ENCODE measurements around the gene SGCD. TPM values are rescaled to one million over a fixed set of nuclear protein-coding genes. Genes with fewer than 3 reads are reported as not detected.

SGCD gene
- polyA plus RNA-seq, 1 donor (not counting 4 experiments of a cell fraction or from before 2014, with no cell fraction given), result not detected

GRCh38 chr5:156409834-156410233 is 82.9 kb downstream of the SGCD start:
- TF ChIP-seq CTCF (optimal IDR thresholded peaks at IDR 0.05 in 1 of 3, IDR thresholded peaks at IDR 0.05 in 1 of 3, conservative IDR thresholded peaks at IDR 0.05 in 1 of 3; ENCODE audit: extremely low read depth in 1 of 3, insufficient read depth in 2 of 3, low read length in 3 of 3), result no peak
- no peak for TF ChIP-seq EZH2 (IDR thresholded peaks at IDR 0.05; ENCODE audit: low read length)
- Histone ChIP-seq H3K9ac (ENCODE audit: control insufficient read depth, extremely low read depth, insufficient read depth, low read length) (no peak overlapping the region), H3K9me3 (ENCODE audit: control insufficient read depth, low read depth, low read length) (no peaks in the 10 kb centered on the region), H3K4me1 (ENCODE audit: control insufficient read depth, extremely low read depth, insufficient read depth, low read length) (no peaks in the 10 kb centered on the region), H3K4me2 (ENCODE audit: control insufficient read depth, extremely low read depth, insufficient read depth, low read depth, low read length) (no peak overlapping the region), H3K27ac (ENCODE audit: control insufficient read depth, insufficient read depth, low read length) (no peak overlapping the region), H3K27me3 (ENCODE audit: control insufficient read depth, extremely low read depth, insufficient read depth, low read length) (no peaks in the 10 kb centered on the region), H2AFZ (ENCODE audit: control insufficient read depth, low read length) (no peak overlapping the region), H3K9me1 (ENCODE audit: control insufficient read depth, extremely low read depth, insufficient read depth, low read length) (no peaks in the 10 kb centered on the region), H4K20me1 (ENCODE audit: control insufficient read depth, extremely low read depth, insufficient read depth, low read length) (no peaks in the 10 kb centered on the region), H3K4me3 (ENCODE audit: control insufficient read depth in 2 of 3, extremely low read depth in 1 of 3, insufficient read depth in 2 of 3, low read depth in 1 of 3, low read length in 3 of 3) (no peak overlapping the region), H3K36me3 (ENCODE audit: control insufficient read depth in 2 of 2, extremely low read depth in 1 of 2, insufficient read depth in 2 of 2, low read length in 2 of 2) (no peaks in the 10 kb centered on the region), H3K79me2 (ENCODE audit: control insufficient read depth, insufficient read depth, low read length) (no peaks in the 10 kb centered on the region)
- DNase-seq (ENCODE audit: low read depth, low spot score) (no peak), FAIRE-seq (no peak)
- dilution Hi-C loops (cut with MboI; ENCODE audit: extremely low pct_ligation_motif_present, low sequenced_read_pairs), result no loop called here

GRCh38 chr5:156411185-156411613 is 84.2 kb downstream of the SGCD start:
- FAIRE-seq (no peak), DNase-seq (ENCODE audit: low read depth, low spot score) (no peak)
- H3K4me3 ChIP-seq (ENCODE audit: control insufficient read depth in 2 of 3, extremely low read depth in 1 of 3, insufficient read depth in 2 of 3, low read depth in 1 of 3, low read length in 3 of 3), result no peak overlapping the region
- no peak overlapping the region for H2AFZ ChIP-seq (ENCODE audit: control insufficient read depth, low read length)
- H3K9me3 ChIP-seq (ENCODE audit: control insufficient read depth, low read depth, low read length), result no peaks in the 10 kb centered on the region
- H3K9ac ChIP-seq (ENCODE audit: control insufficient read depth, extremely low read depth, insufficient read depth, low read length), result no peak overlapping the region
- no peaks in the 10 kb centered on the region for H3K36me3 ChIP-seq (ENCODE audit: control insufficient read depth in 2 of 2, extremely low read depth in 1 of 2, insufficient read depth in 2 of 2, low read length in 2 of 2)
- no peaks in the 10 kb centered on the region for H3K79me2 ChIP-seq (ENCODE audit: control insufficient read depth, insufficient read depth, low read length)
- dilution Hi-C loops (cut with MboI; ENCODE audit: extremely low pct_ligation_motif_present, low sequenced_read_pairs), result no loop called here
- no peaks in the 10 kb centered on the region for H3K27me3 ChIP-seq (ENCODE audit: control insufficient read depth, extremely low read depth, insufficient read depth, low read length)
- no peaks in the 10 kb centered on the region for H3K9me1 ChIP-seq (ENCODE audit: control insufficient read depth, extremely low read depth, insufficient read depth, low read length)
- H3K4me2 ChIP-seq (ENCODE audit: control insufficient read depth, extremely low read depth, insufficient read depth, low read depth, low read length), result no peak overlapping the region
- no peak overlapping the region for H3K27ac ChIP-seq (ENCODE audit: control insufficient read depth, insufficient read depth, low read length)
- H4K20me1 ChIP-seq (ENCODE audit: control insufficient read depth, extremely low read depth, insufficient read depth, low read length), result no peaks in the 10 kb centered on the region
- no peaks in the 10 kb centered on the region for H3K4me1 ChIP-seq (ENCODE audit: control insufficient read depth, extremely low read depth, insufficient read depth, low read length)
- TF ChIP-seq EZH2 (IDR thresholded peaks at IDR 0.05; ENCODE audit: low read length) (no peak), CTCF (optimal IDR thresholded peaks at IDR 0.05 in 1 of 3, IDR thresholded peaks at IDR 0.05 in 1 of 3, conservative IDR thresholded peaks at IDR 0.05 in 1 of 3; ENCODE audit: extremely low read depth in 1 of 3, insufficient read depth in 2 of 3, low read length in 3 of 3) (no peak)
